Osteocyte (in vitro differentiated cells): ENCODE data around the gene ENTPD7. TPM values are rescaled to one million over a fixed set of nuclear protein-coding genes. Genes with fewer than 3 reads are reported as not detected.

Experiments used
- DNase-seq: peaks from one replicate; pipeline ENCODE4 v3.0.0; 2021; ENCODE audit warnings: mixed read lengths; ENCODE audit not compliant: unreplicated experiment; ENCODE audit errors: extremely low spot score
- H3K27ac Mint-ChIP-seq: one replicate; pipeline ENCODE4 v1.8.0; 2021; ENCODE audit warnings: mild to moderate bottlenecking, mixed read lengths; ENCODE audit not compliant: unreplicated experiment
- H3K27me3 Mint-ChIP-seq: one replicate; pipeline ENCODE4 v1.8.0; 2021; ENCODE audit warnings: mixed read lengths; ENCODE audit not compliant: unreplicated experiment
- H3K36me3 Mint-ChIP-seq: one replicate; pipeline ENCODE4 v1.8.0; 2021; ENCODE audit warnings: mixed read lengths; ENCODE audit not compliant: unreplicated experiment
- H3K4me1 Mint-ChIP-seq: one replicate; pipeline ENCODE4 v1.8.0; 2021; ENCODE audit warnings: mixed read lengths; ENCODE audit not compliant: unreplicated experiment
- H3K4me3 Mint-ChIP-seq: one replicate; pipeline ENCODE4 v1.8.0; 2021; ENCODE audit warnings: mild to moderate bottlenecking, moderate library complexity, mixed read lengths; ENCODE audit not compliant: unreplicated experiment
- H3K9me3 Mint-ChIP-seq: one replicate; pipeline ENCODE4 v1.8.0; 2021; ENCODE audit warnings: mixed read lengths; ENCODE audit not compliant: unreplicated experiment
- total RNA-seq: library from RNA; stranded (reverse); gene quantifications from 2 replicates; pipeline ENCODE4 v1.2.1, GENCODE V29; 2021
- TF ChIP-seq, protein P1 (sequence below): fragments of 200-600 bp; sonication (generic); IDR thresholded peaks from 2 replicates; pipeline ENCODE4 v1.5.0; 2021; ENCODE audit warnings: antibody characterized with exemption, mild to moderate bottlenecking, moderate library complexity

The ENTPD7 gene
- total RNA-seq, 1 donor from 2014 or later = 21.7 TPM

DNA sequence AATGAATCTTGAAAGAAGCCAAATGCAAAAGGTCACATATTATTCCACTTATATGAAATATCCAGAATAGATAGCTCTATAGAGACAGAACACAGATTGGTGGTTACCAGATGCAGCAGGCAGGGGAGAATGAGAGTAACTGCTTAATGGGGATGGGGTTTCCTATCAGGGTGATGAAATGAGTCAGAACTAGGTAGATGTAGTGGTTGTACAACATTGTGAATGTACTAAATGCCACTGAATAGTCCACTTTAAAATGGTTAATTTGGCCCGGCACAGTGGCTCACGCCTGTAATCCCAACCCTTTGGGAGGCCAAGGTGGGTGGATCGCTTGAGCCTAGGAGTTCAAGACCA is 29.7 kb upstream of the ENTPD7 start:
- H3K36me3 Mint-ChIP-seq = no peaks in the 10 kb centered on the region
- no peaks in the 10 kb centered on the region for H3K4me1 Mint-ChIP-seq
- DNase-seq = no peak
- H3K27ac Mint-ChIP-seq = no peak overlapping the region
- TF ChIP-seq, protein P1, sequence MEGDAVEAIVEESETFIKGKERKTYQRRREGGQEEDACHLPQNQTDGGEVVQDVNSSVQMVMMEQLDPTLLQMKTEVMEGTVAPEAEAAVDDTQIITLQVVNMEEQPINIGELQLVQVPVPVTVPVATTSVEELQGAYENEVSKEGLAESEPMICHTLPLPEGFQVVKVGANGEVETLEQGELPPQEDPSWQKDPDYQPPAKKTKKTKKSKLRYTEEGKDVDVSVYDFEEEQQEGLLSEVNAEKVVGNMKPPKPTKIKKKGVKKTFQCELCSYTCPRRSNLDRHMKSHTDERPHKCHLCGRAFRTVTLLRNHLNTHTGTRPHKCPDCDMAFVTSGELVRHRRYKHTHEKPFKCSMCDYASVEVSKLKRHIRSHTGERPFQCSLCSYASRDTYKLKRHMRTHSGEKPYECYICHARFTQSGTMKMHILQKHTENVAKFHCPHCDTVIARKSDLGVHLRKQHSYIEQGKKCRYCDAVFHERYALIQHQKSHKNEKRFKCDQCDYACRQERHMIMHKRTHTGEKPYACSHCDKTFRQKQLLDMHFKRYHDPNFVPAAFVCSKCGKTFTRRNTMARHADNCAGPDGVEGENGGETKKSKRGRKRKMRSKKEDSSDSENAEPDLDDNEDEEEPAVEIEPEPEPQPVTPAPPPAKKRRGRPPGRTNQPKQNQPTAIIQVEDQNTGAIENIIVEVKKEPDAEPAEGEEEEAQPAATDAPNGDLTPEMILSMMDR = no peak
- H3K4me3 Mint-ChIP-seq = no peak overlapping the region
- peaks cover 20% of the 10 kb centered on the region for H3K27me3 Mint-ChIP-seq
- no peaks in the 10 kb centered on the region for H3K9me3 Mint-ChIP-seq

DNA sequence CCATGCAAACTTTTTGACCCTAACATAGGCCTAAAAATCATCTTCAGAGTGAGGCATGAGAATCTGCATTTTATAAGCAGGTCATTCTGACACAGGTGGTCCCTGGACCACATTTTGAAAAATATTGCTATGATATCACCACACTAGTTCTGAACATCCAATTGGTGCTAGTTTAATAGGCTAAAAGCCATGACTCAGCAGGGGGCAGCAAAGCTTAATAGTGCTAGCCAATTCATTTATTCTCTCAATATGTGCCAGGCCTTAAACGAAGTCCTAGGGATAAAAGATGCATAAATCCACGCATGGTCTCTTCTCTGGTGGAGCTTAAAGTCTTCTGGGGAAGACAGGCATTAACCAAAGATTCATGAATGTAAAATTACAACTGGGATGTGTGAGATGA is 28.9 kb upstream of the ENTPD7 start:
- Mint-ChIP-seq H3K4me1 (no peaks in the 10 kb centered on the region), H3K4me3 (no peak overlapping the region), H3K27me3 (peaks cover 26% of the 10 kb centered on the region), H3K36me3 (no peaks in the 10 kb centered on the region), H3K9me3 (no peaks in the 10 kb centered on the region), H3K27ac (no peak overlapping the region)
- DNase-seq = no peak
- TF ChIP-seq, protein P1 = peak; percentile 25

DNA sequence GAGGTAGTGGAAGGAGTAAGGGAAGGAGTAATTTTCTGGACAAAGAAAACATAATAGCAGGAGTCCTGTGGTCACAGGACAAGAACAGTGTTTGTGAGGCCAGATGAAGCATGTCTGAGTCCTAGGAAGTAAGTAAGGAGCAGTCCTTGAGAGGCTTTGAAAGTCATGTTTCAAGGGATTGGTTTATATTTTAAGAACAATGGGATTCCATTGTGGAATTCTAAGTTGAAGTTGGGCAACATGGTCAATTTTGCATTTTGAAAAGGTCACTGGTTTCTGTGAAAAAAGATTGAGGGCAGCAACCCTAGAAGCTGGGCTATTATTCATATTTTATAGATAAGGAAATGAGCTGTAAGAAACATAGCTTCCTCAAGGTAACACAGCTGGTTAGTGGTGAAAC is 28.3 kb upstream of the ENTPD7 start:
- Mint-ChIP-seq H3K36me3 (no peaks in the 10 kb centered on the region), H3K27ac (no peak overlapping the region)

DNA sequence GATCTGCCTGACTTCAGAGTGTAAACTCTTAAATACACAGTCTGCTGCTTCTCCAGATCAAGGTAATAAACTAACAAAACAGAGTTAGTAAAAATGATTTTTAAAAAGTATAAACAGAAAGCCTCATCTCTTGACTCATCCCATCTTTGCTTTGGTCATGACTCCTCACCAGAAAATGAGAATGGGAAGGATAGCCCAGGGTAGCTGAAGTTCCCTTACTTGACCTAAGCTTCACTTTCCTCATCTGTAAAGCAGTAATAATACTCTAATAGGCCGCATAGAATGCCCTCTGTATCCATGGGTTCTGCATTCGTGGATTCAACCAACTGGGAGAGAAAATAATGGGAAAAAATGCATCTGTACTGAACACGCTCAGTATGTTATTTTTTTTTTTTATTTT is 27.8 kb upstream of the ENTPD7 start:
- no peak overlapping the region for H3K27ac Mint-ChIP-seq
- peaks cover 32% of the 10 kb centered on the region for H3K27me3 Mint-ChIP-seq
- H3K36me3 Mint-ChIP-seq = no peaks in the 10 kb centered on the region
- H3K4me1 Mint-ChIP-seq = no peaks in the 10 kb centered on the region
- H3K4me3 Mint-ChIP-seq = no peak overlapping the region
- no peak for DNase-seq
- TF ChIP-seq, protein P1 = no peak
- H3K9me3 Mint-ChIP-seq = no peaks in the 10 kb centered on the region

More for the DNA sequence above, 28.3 kb upstream of the ENTPD7 start:
- Mint-ChIP-seq H3K4me3 (no peak overlapping the region), H3K9me3 (no peaks in the 10 kb centered on the region), H3K4me1 (no peaks in the 10 kb centered on the region), H3K27me3 (peaks cover 29% of the 10 kb centered on the region)
- no peak for DNase-seq
- TF ChIP-seq, protein P1 = no peak

DNA sequence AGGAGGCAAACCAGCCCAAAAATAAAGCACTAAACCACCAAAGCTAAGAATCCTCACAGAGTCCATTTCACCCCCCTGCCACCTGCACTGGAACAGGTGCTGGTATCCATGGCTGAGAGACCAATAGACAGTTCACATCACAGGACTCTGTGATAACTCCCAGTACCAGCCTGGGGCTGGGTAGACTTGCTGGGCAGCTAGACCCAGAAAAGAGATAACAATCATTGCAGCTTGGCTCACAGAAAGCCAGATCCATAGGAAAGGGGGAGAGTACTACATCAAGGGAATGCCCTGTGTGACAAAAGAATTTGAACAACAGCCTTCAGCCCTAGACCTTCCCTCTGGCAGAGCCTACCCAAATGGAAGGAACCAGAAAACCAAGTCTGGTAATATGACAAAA is 25.5 kb upstream of the ENTPD7 start:
- no peak for DNase-seq
- Mint-ChIP-seq H3K4me3 (no peak overlapping the region), H3K36me3 (no peaks in the 10 kb centered on the region), H3K27me3 (peaks cover 53% of the 10 kb centered on the region), H3K9me3 (no peaks in the 10 kb centered on the region), H3K4me1 (no peaks in the 10 kb centered on the region), H3K27ac (no peak overlapping the region)
- TF ChIP-seq, protein P1 = no peak
